ENCODE results near the gene MYBPHL. TPM values are rescaled to one million over a fixed set of nuclear protein-coding genes. Genes with fewer than 3 reads are reported as not detected.

The MYBPHL gene, protein sequence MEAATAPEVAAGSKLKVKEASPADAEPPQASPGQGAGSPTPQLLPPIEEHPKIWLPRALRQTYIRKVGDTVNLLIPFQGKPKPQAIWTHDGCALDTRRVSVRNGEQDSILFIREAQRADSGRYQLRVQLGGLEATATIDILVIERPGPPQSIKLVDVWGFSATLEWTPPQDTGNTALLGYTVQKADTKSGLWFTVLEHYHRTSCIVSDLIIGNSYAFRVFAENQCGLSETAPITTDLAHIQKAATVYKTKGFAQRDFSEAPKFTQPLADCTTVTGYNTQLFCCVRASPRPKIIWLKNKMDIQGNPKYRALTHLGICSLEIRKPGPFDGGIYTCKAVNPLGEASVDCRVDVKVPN
- not detected in 2 replicates for total RNA-seq

DNA sequence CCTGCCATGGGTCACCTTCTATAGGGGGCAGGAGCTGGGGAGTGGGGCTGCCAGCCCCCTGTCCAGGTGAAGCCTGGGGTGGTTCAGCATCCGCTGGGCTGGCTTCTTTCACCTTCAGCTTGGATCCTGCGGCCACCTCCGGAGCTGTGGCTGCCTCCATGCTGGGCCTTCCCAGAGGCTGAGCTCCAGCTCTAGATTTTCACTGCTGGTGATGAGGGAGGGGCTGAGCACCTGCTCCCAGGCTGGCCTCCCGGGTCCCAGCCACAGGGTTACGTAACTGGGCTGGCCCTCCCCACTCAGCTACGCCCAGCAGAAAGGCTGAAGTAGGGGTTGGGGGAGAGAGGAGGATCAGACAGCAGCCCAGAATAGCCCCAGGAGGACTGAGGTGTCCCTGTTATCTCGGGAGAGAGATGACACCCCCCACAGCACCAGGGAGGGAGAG lies at the start of gene MYBPHL:
MYBPHL (minus strand) TSS at position 180 of the 442 bp plus-strand sequence; CDS start at position 160, 20 bp downstream.
- DNase-seq (ENCODE audit: low read depth in 2 of 2) = no peak

DNA sequence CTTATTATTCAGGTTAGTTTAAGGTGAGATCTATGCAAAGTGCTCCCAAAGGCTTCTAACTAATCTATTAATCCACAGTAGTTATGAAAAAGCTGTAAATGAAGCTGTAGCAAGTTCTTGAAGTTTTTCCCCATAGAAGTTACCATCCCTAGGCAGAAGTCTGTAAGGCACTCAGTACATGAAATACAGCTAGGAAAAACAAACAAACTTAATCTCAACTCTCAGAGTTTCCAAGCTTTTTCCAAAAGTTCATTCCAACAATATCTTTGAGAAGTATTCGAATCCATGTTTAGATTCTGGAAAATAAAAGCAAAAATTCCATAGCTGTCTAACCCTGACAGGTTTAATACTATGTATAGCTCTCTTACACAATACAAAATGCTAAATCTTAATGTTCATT lies 49.7 kb upstream of the MYBPHL start:
- no peak for DNase-seq (ENCODE audit: low read depth in 2 of 2)

DNA sequence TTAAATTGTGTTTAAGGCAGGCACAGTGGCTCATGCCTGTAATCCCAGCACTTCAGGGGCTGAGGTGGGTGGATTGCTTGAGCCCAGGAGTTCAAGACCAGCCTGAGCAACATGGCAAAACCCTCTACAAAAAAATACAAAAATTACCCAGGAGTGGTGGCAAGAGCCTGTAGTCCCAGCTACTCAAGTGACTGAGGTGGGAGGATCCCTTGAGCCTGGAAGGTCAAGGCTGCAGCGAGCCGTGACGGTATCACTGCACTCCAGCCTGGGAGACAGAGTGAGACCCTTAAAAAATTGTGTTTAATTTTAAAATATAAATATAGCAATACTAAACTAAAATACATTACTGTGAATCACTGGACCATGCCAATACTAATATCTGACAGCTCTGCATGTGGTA lies 48.1 kb upstream of the MYBPHL start:
- DNase-seq (ENCODE audit: low read depth in 2 of 2) = no peak

DNA sequence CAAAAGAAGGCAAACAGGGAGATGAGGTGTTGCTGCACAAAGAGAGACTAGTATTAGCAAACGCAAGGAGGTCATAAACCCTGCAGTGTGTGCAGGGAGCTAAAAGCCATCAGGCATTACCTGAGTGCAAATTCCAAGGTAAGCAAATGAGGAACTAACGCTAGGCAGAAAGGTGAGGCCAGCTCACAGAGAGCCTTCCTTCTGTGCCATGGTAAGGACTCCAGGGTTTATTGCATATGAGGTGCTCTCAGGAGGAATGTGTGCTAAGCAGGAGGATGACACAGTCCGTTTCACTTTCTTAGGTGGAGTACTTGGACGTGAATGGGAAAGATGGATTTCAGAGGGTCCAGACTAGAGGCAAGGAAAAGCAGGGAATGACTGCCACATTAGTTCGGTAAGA lies 44.6 kb upstream of the MYBPHL start:
- no peak for DNase-seq (ENCODE audit: low read depth in 2 of 2)

DNA sequence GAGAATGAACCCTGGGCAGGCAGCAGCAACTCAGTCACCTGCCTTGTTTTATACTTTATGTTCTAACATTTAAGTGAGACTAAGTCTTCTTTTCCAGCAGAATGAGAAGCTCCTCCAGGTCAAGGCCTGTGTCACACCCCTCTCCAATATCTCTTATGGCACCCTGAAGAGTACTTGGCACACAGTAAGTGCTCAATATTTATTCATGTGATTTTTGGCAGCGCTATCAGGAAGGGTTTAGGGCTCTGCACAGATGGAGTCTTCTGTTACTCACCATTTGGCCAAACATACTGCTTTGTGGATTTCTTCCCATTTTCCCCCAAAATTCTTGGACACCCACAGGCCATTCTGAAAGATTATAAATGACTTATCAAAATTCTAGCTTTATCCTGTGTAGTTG lies 43.8 kb upstream of the MYBPHL start:
- no peak for DNase-seq (ENCODE audit: low read depth in 2 of 2)

DNA sequence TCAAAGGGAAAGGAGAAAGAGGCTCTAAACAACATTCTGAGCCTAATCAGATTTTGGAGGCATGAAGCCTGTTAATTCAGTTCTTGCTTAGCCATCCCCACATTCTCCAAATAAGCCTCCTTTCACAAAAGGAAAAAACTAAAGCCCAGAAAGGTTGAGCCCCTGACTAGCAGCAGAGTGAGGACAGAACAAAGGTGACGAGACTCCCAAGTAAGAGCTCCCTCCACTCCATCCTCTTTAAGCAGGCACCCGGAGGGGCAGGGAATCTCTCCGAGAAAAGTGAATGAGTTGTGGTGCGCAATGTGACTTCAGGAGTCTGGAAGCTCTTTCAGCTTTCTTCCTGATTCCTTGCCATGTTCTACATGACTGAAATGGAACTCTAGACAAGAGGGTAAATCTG lies 43.4 kb upstream of the MYBPHL start:
- no peak for DNase-seq (ENCODE audit: low read depth in 2 of 2)

DNA sequence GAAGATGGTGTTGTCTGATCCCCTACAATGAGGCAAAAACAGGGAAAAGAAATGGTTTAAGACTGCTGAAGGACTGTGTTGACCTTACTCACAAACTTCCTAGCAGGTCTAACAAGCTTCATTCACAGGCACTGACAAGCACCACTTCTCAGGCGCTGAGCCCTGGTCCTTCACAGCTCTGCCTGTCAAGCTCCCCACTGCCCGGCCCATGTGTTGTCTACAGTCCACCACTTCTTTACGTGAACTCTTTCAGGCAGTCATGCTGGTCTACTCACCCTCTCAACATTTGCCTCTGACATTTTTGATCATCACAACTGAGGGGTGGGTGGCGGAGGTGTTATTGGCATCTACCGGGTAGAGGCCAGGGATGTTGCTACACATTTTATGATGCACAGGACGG lies 40.7 kb upstream of the MYBPHL start:
- DNase-seq (ENCODE audit: low read depth in 2 of 2) = no peak

DNA sequence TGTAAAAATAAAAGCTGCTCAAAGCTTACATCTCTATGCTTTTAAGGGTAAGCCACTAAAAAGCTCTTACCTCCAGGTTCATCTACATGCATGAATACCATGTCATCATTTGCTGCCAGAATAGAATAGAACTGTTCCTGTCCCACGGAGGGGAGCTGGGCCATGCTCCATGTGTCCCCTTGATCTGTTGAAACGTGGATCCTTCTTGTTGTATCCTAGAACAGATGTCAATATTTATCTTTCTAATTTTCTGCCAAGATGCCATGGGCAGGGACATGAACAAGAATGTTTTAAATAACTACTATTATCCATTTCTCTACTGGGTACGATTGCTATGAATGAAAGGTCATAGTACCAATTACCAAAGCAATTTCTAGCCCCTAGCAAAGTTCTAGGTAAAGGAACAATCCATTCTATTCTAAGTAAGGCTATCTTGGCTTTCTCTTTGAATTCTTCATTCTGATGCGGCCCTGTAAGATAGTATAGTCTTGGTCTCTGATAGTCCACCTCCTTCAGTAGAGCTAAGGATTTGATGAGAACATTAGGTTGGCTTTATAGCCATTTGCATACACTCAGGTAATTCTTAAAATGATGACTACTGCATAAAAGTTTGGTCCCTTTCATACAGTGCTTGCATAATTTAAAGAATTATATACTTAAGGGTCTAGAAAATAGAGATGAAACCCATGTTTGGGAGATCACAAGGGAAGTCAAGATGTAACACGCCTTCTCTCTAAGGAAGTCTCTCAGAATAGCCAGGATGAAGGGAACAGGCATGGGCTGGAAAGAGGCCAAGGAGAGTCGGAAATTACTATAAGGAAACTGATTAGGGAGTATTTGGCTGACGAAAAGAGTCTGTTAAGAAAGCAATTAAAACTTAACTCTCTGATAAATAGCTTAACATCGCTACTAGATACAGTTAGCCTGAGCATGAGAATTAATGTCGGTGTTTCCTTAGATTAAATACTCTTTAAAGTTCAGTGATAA lies 35.4 kb upstream of the MYBPHL start:
- peak in 1 of 2 donors; percentile 39 for DNase-seq (ENCODE audit: low read depth in 2 of 2)

DNA sequence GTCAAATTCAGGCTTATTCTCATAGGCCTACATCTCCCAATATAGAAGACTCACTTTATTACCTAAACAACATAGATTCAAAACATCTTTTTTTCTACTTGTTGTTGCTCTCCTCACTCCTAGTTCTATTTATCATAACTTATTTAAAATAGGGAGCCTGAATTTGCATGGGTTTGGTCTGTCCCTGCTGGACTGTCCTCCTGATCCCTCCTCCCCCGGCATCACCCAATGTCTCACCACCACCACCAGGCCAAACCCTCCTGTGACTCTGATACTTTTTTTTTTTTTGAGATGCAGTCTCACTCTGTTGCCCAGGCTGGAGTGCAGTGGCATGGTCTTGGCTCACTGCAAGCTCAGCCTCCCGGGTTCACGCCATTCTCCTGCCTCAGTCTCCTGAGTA lies 31.8 kb upstream of the MYBPHL start:
- no peak for DNase-seq (ENCODE audit: low read depth in 2 of 2)

DNA sequence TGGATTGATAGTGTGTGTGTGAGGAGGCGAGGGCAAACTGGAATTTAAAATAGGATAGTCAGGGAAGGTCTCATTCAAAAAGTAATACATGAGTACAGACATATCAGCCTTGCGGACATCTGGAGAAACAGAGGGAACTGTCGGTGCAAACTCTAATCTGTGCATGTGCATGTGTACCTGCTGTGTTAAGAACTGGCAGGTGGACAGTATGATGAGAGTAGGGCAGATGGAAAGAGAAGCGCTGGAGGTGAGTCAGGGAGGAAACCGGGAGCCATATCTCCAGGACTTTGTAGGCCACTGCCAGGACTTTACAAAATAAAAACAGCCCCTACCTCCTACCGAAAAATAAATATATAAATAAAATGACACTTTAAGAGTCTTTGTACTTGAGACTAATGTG lies 31.3 kb upstream of the MYBPHL start:
- no peak for DNase-seq (ENCODE audit: low read depth in 2 of 2)

DNA sequence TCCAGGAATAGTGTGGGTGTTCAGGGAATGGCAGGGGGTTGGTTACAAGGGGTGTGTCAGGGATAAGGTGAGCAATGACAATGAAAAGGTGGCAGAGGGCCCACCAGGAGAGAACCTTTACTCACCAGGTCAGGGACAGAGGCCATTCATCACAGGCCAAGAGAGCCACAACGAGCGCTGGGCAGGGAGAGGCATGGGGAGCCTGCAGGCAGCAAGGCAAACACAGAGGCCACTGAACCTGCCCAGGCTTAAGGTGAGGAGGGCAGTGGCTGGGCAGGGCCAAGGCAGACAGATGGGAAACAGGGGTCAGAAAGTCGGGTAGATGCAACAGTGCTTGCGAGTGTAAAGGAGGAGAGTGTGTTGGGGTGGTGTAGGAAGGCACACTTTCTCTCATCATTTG lies 28.3 kb upstream of the MYBPHL start:
- DNase-seq (ENCODE audit: low read depth in 2 of 2) = no peak

DNA sequence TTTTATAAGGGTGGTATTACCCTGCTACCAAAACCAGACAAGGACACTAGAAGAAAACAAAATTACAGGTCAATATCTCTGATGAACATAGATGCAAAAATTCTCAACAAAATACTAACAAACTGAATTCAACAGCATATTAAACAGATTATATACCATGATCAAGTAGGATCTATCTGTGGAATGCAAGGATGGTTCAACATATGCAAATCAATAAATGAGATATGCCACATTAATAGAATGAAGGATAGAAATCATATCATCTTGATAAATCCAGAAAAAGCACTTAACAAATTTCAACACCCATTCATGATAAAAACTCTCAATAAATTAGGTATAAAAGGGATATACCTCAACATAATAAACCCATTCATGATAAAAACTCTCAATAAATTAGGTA lies 24.3 kb upstream of the MYBPHL start:
- no peak for DNase-seq (ENCODE audit: low read depth in 2 of 2)

DNA sequence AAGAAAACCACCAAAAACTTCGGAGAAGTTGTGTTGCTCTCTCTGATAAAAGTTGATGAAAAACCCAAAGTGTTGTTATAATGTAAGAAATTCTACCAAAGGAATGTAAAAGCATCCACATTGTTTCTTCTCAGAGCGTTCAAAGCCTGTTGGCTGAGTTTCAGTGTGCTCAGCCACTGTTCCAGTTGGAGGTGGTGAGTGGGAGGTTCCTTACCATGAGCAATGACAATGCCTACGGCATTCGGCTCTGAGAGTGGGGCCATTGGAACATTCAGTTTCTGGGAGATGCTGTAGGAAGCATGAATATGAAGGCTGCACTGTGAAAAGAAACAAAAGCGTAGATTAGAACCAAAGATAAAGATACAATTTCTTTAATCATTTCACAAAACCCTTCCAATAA lies 20.5 kb upstream of the MYBPHL start:
- no peak for DNase-seq (ENCODE audit: low read depth in 2 of 2)

DNA sequence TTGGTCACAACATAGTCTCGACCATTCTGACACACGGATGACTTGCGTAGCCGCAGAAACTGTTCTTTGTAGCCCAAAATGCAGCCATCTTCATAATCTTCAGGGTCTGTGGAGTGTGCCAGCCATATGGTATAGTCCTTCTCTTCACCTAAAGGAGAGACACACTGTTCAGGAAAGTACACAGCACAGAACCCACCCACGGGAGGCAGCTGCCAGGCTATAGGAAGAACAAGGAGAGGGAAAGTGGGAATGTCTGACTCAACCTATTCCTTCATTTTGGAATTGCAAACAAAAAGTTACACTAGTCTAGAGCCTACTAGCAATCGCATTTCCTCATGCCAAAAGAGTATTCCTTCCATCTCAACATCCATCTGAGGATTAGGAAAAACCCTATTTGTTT lies 16.2 kb upstream of the MYBPHL start:
- no peak for DNase-seq (ENCODE audit: low read depth in 2 of 2)

DNA sequence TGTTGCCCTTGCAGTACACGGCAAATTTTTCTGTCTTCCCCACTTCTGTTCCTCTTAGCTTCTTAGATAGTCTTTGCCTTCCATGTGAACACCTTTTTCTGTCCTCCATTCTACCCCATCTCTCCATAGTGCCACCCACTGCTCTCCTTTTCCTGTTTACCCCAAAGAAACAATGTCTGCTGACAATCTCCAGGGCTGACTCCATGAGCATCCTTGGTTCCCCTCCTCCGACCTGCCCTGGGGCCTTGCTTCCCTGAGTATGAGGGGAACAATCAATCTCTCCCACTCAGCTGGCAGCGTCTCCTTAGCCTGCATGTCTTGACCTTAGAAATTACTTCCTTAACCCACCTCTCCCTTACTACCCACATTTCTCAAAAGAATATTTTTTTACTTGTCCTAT lies 12.3 kb upstream of the MYBPHL start:
- no peak for DNase-seq (ENCODE audit: low read depth in 2 of 2)

DNA sequence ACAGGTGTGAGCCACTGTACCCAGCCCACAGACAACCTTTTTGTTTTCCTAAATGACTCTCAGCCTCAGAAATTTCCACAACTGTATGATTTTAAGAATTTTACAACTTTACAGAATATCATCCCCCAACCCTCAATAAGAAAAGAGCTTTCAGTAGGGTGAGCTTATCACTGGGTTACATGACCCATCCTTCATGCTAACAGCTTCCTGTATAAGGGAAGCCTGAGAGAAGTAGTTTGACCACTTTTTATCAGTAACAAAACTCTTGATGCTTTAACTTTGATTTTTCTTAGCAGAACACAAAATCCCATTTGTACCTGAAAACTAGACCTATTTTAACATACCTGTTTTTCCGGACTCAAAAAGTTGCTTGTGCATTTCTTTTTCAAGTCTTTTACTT lies 9.7 kb upstream of the MYBPHL start:
- no peak for DNase-seq (ENCODE audit: low read depth in 2 of 2)

DNA sequence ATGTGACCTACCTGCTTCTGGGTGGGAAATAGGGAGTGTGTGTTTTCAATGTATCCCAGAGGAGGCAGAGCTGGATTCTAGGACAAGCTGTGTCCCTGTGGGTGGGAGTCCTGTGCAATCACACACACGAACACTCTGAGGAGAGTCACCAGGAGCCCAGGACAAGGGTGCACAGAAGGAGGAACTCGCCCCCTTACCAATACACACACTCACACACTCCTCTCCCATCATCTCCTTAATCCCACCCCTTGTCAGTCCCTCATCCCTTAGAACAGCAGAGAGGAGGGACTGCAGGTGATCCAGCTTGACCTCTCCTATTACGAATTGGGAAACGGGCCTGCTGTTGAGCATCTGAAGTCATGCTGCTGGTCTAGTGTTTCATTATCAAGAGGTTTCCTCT lies 8.5 kb upstream of the MYBPHL start:
- DNase-seq (ENCODE audit: low read depth in 2 of 2) = no peak

DNA sequence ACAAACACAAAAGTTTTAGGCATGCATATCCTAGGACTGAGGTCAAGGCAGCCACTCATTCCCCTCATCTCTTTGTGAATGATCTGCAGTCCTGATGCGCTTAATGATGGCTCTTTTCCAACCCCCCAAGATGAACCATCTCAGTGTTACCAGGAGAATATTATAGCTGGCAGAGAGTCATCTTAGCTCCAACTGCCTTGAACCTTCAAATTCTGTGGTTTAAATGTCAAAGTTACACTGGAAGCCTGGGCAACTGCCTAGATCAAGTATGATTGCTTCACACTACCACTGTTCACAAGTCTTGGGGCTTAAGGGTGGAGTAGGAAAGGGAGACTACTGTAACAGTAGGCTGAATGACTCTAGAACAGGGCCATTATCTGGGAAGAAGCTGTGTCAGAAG lies 8.0 kb upstream of the MYBPHL start:
- no peak for DNase-seq (ENCODE audit: low read depth in 2 of 2)

DNA sequence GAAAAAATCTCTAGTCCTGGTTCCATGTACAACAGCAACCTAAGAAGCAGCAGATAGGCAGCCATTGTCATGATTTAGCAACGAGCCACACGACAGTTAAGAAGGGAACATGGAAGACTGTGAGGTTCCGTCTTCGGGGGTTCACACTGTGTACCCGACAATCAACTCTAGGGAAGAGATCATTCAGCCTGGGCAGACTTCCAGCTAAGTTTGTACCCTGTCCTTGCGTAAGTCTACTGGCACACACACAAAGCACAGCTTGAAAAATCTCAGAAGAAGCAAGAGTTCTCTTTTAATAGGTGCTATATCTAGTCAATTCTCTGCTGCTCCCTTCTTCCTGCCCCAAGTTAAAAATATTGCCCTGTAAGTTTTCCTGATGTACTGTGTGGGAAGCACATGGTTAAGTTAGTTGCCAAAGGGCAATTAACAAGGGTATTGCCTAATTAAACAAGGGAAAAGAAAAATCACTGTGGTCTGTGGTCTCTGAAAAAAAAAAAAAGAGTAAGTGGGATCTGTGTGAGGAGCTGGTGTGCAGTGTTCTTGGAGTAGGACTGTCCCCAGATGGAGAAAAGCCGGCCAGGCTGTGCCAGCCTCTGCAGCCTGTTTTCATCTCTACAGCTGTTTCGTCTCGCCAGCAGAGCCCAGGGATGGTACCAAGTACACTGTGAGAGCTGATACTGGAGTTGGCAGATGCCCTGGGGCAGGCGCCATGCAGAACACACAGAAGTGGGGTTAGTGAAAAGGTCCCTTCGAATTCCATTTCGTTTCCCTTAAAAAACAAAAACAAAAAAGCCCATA lies 6.4 kb upstream of the MYBPHL start:
- no peak for DNase-seq (ENCODE audit: low read depth in 2 of 2)

DNA sequence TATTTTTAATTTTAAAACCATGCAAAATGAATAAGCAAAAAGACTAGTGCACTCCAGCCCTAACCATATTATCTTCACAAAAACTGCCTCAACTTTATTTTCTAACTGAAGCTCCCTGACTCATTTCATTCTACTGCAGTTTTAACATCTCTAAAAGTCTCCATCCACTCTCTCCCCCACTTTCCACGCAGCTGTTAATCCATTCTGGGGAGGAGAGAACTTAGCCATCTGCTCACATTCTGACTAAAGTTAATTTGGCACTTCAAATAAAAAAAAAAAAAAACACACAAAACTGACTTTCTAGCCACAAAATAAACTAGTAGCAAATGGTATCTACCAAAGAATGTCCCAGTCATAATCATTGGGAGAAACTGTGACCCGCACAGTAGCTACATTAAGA lies 5.4 kb upstream of the MYBPHL start:
- DNase-seq (ENCODE audit: low read depth in 2 of 2) = no peak

DNA sequence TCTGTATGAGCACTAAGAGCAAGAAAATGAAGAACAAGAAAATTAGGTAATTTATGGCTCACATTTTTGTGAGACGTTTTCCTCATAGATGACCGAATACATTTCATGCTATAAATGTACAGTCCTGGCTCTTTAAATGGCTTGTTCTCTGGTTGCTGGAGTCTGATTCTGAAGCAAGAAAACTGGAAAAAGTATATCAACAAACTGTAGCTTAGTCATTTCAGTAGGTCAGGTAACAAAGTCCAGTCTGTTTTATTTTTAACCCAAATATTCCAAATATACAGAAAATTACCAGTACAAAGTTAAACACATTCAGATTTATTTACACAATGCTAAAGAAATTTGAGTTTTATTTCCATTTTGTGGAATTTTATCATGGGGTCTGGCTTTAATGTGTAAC lies 2.5 kb upstream of the MYBPHL start:
- DNase-seq (ENCODE audit: low read depth in 2 of 2) = no peak

Measured in lung microvascular endothelial cell (primary cell).